ENCODE measurements around the gene CDH5. TPM values are rescaled to one million over a fixed set of nuclear protein-coding genes. Genes with fewer than 3 reads are reported as not detected.
A peak's percentile ranks its signal among the peaks of the same experiment; 100 is the strongest.

Gene CDH5
- total and polyA plus RNA-seq, 2 of the 8 experiments (the other 6 are each of a cell fraction or from before 2014, with no cell fraction given), result 0.32 TPM

DNA sequence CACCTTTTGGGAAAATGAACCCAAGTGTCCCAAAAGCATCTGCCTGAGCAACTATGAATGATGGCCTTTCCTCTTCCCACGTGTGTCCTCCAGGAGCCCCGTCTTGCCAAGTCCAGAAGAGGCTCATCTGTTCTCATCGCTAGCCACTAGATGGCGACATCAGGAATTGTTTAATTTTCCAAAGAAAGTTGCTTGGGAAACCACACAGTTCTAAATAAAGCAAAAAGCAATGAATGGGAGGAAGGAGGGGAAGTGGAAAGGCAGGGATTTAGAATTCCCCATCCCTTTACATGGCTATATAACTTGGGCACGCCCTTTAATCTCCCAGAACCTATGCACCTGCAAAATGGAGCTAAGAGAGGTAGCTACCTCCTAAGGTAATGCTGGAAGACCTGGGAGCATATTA is 9.0 kb upstream of the CDH5 start:
- Histone ChIP-seq H3K9ac (replicated peaks in 1 of 4; ENCODE audit: extremely low read depth in 1 of 4, low read depth in 3 of 4, low read length in 3 of 4) (no peak overlapping the region), H2AFZ (ENCODE audit: low read length) (peak overlapping the region; percentile 74; the same call in 1 of the 2 replicates), H3K4me1 (replicated peaks in 1 of 4; ENCODE audit: control insufficient read depth in 3 of 4, insufficient read depth in 4 of 4, low read length in 3 of 4) (peaks cover 0 to 8% (median 1%) of the 10 kb centered on the region in 4 experiments; a peak in 3 of 7 replicates), H3K23me2 (ENCODE audit: low read depth, low read length) (no peaks in the 10 kb centered on the region), H4K8ac (ENCODE audit: extremely low read depth, insufficient read depth, low read length) (no peak overlapping the region), H3K79me1 (ENCODE audit: low read depth, low read length) (no peaks in the 10 kb centered on the region), H2BK120ac (replicated peaks; ENCODE audit: low read depth, low read length) (no peak overlapping the region), H2BK12ac (ENCODE audit: low read depth, low read length) (no peak overlapping the region), H2BK20ac (ENCODE audit: low read length) (no peak overlapping the region), H3K4ac (replicated peaks; ENCODE audit: insufficient read length, low read depth, low read length) (no peak overlapping the region), H4K5ac (ENCODE audit: insufficient read length, low read depth, low read length) (no peak overlapping the region), H3K79me2 (ENCODE audit: control insufficient read depth in 1 of 2, insufficient read depth in 2 of 2, low read length in 2 of 2) (no peaks in the 10 kb centered on the region), H3K18ac (ENCODE audit: extremely low read depth, low read length) (no peak overlapping the region), H2AK5ac (ENCODE audit: low read depth, low read length) (no peak overlapping the region), H4K91ac (replicated peaks; ENCODE audit: insufficient read length, low read length) (no peak overlapping the region), H3K27me3 (replicated peaks in 1 of 4; ENCODE audit: control insufficient read depth in 3 of 4, extremely low read depth in 1 of 4, insufficient read depth in 3 of 4, low read length in 3 of 4) (peaks cover 0 to 3% (median 0%) of the 10 kb centered on the region in 4 experiments; a peak in 1 of 7 replicates), H3K27ac (ENCODE audit: low read depth, low read length) (no peak overlapping the region), H3K9me3 (ENCODE audit: insufficient read depth in 2 of 2, low read depth in 1 of 2, low read length in 1 of 2) (no peaks in the 10 kb centered on the region), H2BK15ac (ENCODE audit: low read length) (no peak overlapping the region), H4K20me1 (replicated peaks in 1 of 2; ENCODE audit: control insufficient read depth in 1 of 2, insufficient read depth in 2 of 2, low read length in 2 of 2) (no peaks in the 10 kb centered on the region), H3K36me3 (ENCODE audit: control insufficient read depth in 2 of 4, insufficient read depth in 4 of 4, low read length in 3 of 4) (no peaks in the 10 kb centered on the region), H3K23ac (ENCODE audit: insufficient read length) (no peak overlapping the region), H3K4me2 (ENCODE audit: insufficient read depth in 1 of 2, low read depth in 2 of 2, low read length in 2 of 2) (no peak overlapping the region), H3K14ac (ENCODE audit: insufficient read length) (no peak overlapping the region), H3K56ac (replicated peaks; ENCODE audit: insufficient read length, low read depth, low read length) (no peak overlapping the region), H2BK5ac (ENCODE audit: low read depth, low read length) (no peak overlapping the region), H3K4me3 (ENCODE audit: extremely low read depth in 1 of 4, insufficient read depth in 2 of 4, low read depth in 3 of 4, low read length in 4 of 4) (no peak overlapping the region)
- TF ChIP-seq CTCF (IDR thresholded peaks at IDR 0.05; ENCODE audit: control extremely low read depth in 1 of 3, insufficient read depth in 1 of 3, low read depth in 1 of 3, low read length in 3 of 3) (peak; percentile 42 to 76 (median 72)), EZH2 (IDR thresholded peaks at IDR 0.05; ENCODE audit: low read depth, low read length, severe bottlenecking) (no peak), RAD21 (IDR thresholded peaks at IDR 0.05 in 1 of 2, conservative IDR thresholded peaks at IDR 0.05 in 1 of 2; ENCODE audit: low read depth in 2 of 2, low read length in 2 of 2) (peak; percentile 44 to 56)
- ChIA-PET POLR2A (ENCODE audit: partially characterized antibody) (interaction anchor here (0.7 kb wide), 1 partner anchor 64 kb away, joined by 5 read pairs; no protein-coding TSS in a partner anchor), CTCF (ENCODE audit: partially characterized antibody) (interaction anchor here (0.7 to 10.0 kb wide), 34 partner anchors 9 to 223 kb away, joined by 3 to 193 read pairs (median 4); partner anchors contain the start of gene CDH5)
- FAIRE-seq (peak; percentile 92), DNase-seq (ENCODE audit: low read depth in 1 of 2, low spot score in 2 of 2) (peak in 1 of 2 experiments; percentile 27)
- 19% methylated on average over 5 of the region's 5 CpGs; no CpG with 5 or more reads in 1 of the 2 experiments for WGBS, 2 experiments (ENCODE audit: extremely low coverage in 1 of 2, insufficient coverage in 1 of 2, insufficient read length in 1 of 2, insufficient replicate concordance in 2 of 2, low coverage in 1 of 2, low lambda C conversion rate in 2 of 2, missing lambda C conversion rate in 1 of 2)
